Activated T-cell treated with anti-CD3 and anti-CD28 coated beads, Interleukin-2, amount 50 U/mL, for 48 hours (primary cell): Measurements from ENCODE around the gene ITGB5.
A peak's percentile ranks its signal among the peaks of the same experiment; 100 is the strongest.

Source experiments
- DNase-seq, 2 experiments: peaks; one replicate each; pipeline ENCODE4 v3.0.0-alpha.2; 2020

ITGB5 gene

GRCh38 chr3:124890573-124891190 lies 3.5 kb upstream of the ITGB5 start:
- no peak for DNase-seq

- DNase-seq = no peak
These were observed 1.6 kb upstream of the ITGB5 start for GRCh38 chr3:124888482-124889441.

- no peak for DNase-seq
These were observed 750 bp upstream of the ITGB5 start for GRCh38 chr3:124887932-124888298.

- peak; percentile 42 to 58 for DNase-seq
These were observed 753 bp downstream of the ITGB5 start for GRCh38 chr3:124886168-124887056.

- DNase-seq = no peak
These were observed 1.5 kb downstream of the ITGB5 start for GRCh38 chr3:124885466-124886167.

- DNase-seq = no peak
These were observed 2.6 kb downstream of the ITGB5 start for GRCh38 chr3:124884474-124885101.

GRCh38 chr3:124883766-124884473 lies 3.2 kb downstream of the ITGB5 start:
- no peak for DNase-seq

- DNase-seq = no peak
These were observed 4.1 kb downstream of the ITGB5 start for GRCh38 chr3:124882816-124883747.

- DNase-seq = no peak
These were observed 5.0 kb downstream of the ITGB5 start for GRCh38 chr3:124881976-124882697.

- DNase-seq = no peak
These were observed 7.9 kb downstream of the ITGB5 start for GRCh38 chr3:124879337-124879680.

- DNase-seq = peak; percentile 24 to 27
These were observed 8.4 kb downstream of the ITGB5 start for GRCh38 chr3:124878561-124879336.

- no peak for DNase-seq
These were observed 9.5 kb downstream of the ITGB5 start for GRCh38 chr3:124877674-124878073.

- no peak for DNase-seq
These were observed 10.7 kb downstream of the ITGB5 start for GRCh38 chr3:124876401-124876878.

- DNase-seq = no peak
These were observed 13.9 kb downstream of the ITGB5 start for GRCh38 chr3:124873226-124873625.

GRCh38 chr3:124867511-124867910 lies 19.7 kb downstream of the ITGB5 start:
- DNase-seq = no peak

GRCh38 chr3:124862006-124862405 lies 25.2 kb downstream of the ITGB5 start:
- DNase-seq = no peak

- no peak for DNase-seq
These were observed 26.1 kb downstream of the ITGB5 start for GRCh38 chr3:124861041-124861440.

- no peak for DNase-seq
These were observed 26.6 kb downstream of the ITGB5 start for GRCh38 chr3:124860599-124860998.

GRCh38 chr3:124859025-124859424 lies 28.1 kb downstream of the ITGB5 start:
- DNase-seq = no peak
